OCI-LY7 (cell line): ENCODE data around the gene ANGPTL4.

Source experiments
- EZH2phosphoT487 ChIP-seq: fragments of 200-600 bp; sonication (generic); IDR thresholded peaks from 2 replicates; pipeline ENCODE4 v1.6.1; 2018; ENCODE audit warnings: low read depth, borderline replicate concordance, mild to moderate bottlenecking, mixed run types, antibody characterized with exemption, low read length, moderate library complexity, mixed read lengths
- TF ChIP-seq, protein P1 (sequence below): fragments of 200-600 bp; sonication (generic); conservative IDR thresholded peaks from 2 replicates; pipeline ENCODE4 v1.5.1; 2014; ENCODE audit warnings: mild to moderate bottlenecking, antibody characterized with exemption, low read length, moderate library complexity, mixed read lengths

DNA sequence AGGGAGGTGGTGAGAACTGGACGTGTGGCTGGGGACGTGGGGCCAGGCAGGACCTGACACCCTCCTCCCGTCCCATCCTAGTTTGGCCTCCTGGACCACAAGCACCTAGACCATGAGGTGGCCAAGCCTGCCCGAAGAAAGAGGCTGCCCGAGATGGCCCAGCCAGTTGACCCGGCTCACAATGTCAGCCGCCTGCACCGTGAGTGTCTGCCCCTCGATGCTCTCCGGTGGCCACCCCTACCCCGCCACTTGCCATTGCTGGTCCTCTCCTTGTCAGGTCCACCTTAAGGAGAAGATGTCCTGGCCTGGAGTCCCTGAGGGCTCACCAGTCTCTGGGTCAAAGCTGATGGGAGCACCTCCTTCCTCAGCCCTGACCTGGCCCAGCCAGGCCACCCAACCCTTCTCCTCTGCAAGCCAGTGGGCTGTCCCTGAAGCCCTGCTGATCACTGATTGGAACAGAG lies 2.2 kb downstream of the ANGPTL4 start:
- TF ChIP-seq, protein P1, sequence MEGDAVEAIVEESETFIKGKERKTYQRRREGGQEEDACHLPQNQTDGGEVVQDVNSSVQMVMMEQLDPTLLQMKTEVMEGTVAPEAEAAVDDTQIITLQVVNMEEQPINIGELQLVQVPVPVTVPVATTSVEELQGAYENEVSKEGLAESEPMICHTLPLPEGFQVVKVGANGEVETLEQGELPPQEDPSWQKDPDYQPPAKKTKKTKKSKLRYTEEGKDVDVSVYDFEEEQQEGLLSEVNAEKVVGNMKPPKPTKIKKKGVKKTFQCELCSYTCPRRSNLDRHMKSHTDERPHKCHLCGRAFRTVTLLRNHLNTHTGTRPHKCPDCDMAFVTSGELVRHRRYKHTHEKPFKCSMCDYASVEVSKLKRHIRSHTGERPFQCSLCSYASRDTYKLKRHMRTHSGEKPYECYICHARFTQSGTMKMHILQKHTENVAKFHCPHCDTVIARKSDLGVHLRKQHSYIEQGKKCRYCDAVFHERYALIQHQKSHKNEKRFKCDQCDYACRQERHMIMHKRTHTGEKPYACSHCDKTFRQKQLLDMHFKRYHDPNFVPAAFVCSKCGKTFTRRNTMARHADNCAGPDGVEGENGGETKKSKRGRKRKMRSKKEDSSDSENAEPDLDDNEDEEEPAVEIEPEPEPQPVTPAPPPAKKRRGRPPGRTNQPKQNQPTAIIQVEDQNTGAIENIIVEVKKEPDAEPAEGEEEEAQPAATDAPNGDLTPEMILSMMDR: no peak
- no peak for TF ChIP-seq EZH2phosphoT487
